ENCODE data around the gene NOP58. TPM values are rescaled to one million over a fixed set of nuclear protein-coding genes. Genes with fewer than 3 reads are reported as not detected.

The NOP58 gene
- total RNA-seq, 1 experiment from 2014 or later = 136 TPM

DNA sequence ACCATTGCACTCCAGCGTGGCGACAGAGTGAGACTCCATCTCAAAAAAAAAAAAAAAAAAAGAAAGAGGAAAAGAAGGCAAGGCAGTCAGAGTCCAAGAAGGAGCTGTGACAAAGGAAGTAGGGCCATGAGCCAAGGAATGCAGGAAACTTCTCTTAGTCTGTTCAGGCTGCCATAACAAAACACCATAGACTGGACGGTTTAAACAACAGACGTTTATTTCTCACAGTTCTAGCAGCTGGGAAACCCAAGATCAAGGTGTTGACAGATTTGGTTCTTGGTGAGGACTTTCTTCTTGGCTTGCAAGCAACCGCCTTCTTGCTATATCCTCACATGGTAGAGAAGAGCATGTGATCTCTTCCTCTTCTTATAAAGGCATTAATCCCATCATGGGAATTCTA is 14.1 kb upstream of the NOP58 start:
- CTCF ChIA-PET = no interaction called here
- RAD21 ChIA-PET (ENCODE audit: low non-redundant PET in 1 of 2, low total read pairs in 2 of 2, uncharacterized antibody in 2 of 2, unreplicated experiment in 2 of 2) = no interaction called here
- no peak for ATAC-seq

More for the DNA sequence above, 14.1 kb upstream of the NOP58 start:
- Histone ChIP-seq H3K4me3 (replicated peaks in 1 of 2; ENCODE audit: low read depth in 1 of 2, low read length in 2 of 2) (no peak overlapping the region), H3K27me3 (ENCODE audit: insufficient read depth, low read length) (no peaks in the 10 kb centered on the region), H3K9me3 (ENCODE audit: control insufficient read depth in 1 of 2, insufficient read depth in 1 of 2, low read depth in 1 of 2, low read length in 2 of 2) (no peaks in the 10 kb centered on the region), H3K36me3 (ENCODE audit: control insufficient read depth in 1 of 2, insufficient read depth in 2 of 2, low read length in 2 of 2) (no peaks in the 10 kb centered on the region), H4K20me1 (ENCODE audit: insufficient read depth) (no peaks in the 10 kb centered on the region), H3K79me2 (ENCODE audit: insufficient read depth, low read length) (no peaks in the 10 kb centered on the region), H3K9ac (ENCODE audit: low read length) (no peak overlapping the region), H3K9me2 (ENCODE audit: insufficient read depth) (no peaks in the 10 kb centered on the region), H3K4me1 (ENCODE audit: control insufficient read depth in 1 of 2, insufficient read depth in 2 of 2, low read length in 2 of 2) (peaks cover 0 to 7% of the 10 kb centered on the region in 2 experiments; a peak in 1 of 4 replicates), H3K4me2 (ENCODE audit: low read length) (no peak overlapping the region), H2AFZ (ENCODE audit: low read depth, low read length, poor library complexity, severe bottlenecking) (no peak overlapping the region), H3K27ac (ENCODE audit: low read depth, low read length) (no peak overlapping the region)
- intact Hi-C loops (cut with micrococcal nuclease) = no loop called here
- TF ChIP-seq CEBPB (IDR thresholded peaks at IDR 0.05; ENCODE audit: low read depth) (no peak), EZH2phosphoT487 (IDR thresholded peaks at IDR 0.05; ENCODE audit: borderline replicate concordance) (no peak), ELF1 (IDR thresholded peaks at IDR 0.05; ENCODE audit: borderline replicate concordance, low read depth) (no peak), SIN3A (IDR thresholded peaks at IDR 0.05; ENCODE audit: low read depth) (no peak), RAD21 (IDR thresholded peaks at IDR 0.05; ENCODE audit: low read depth) (no peak), ZBTB33 (IDR thresholded peaks at IDR 0.05; ENCODE audit: extremely low read depth, insufficient replicate concordance, low read length) (no peak), POLR2AphosphoS5 (IDR thresholded peaks at IDR 0.05; ENCODE audit: low read depth, low read length) (no peak), CBX3 (IDR thresholded peaks at IDR 0.05; ENCODE audit: low read depth) (no peak), FOSL1 (IDR thresholded peaks at IDR 0.05; ENCODE audit: low read depth) (no peak), SP1 (IDR thresholded peaks at IDR 0.05; ENCODE audit: low read depth) (no peak), JUND (IDR thresholded peaks at IDR 0.05) (no peak), YY1 (IDR thresholded peaks at IDR 0.05; ENCODE audit: extremely low read depth, insufficient replicate concordance, low read depth, low read length) (no peak), EGR1 (IDR thresholded peaks at IDR 0.05; ENCODE audit: low read depth) (no peak), POLR2A (IDR thresholded peaks at IDR 0.05; ENCODE audit: borderline replicate concordance, extremely low read depth, insufficient read depth, insufficient read length) (no peak), SRF (IDR thresholded peaks at IDR 0.05; ENCODE audit: low read depth) (no peak), ZFX (IDR thresholded peaks at IDR 0.05) (no peak), CTCF (IDR thresholded peaks at IDR 0.05 in 2 of 3, conservative IDR thresholded peaks at IDR 0.05 in 1 of 3; ENCODE audit: borderline replicate concordance in 1 of 3, insufficient read depth in 1 of 3, low read depth in 2 of 3, low read length in 2 of 3) (no peak), ZNF274 (IDR thresholded peaks at IDR 0.05; ENCODE audit: low read depth, low read length) (no peak)
- TF ChIP-seq, protein P1, sequence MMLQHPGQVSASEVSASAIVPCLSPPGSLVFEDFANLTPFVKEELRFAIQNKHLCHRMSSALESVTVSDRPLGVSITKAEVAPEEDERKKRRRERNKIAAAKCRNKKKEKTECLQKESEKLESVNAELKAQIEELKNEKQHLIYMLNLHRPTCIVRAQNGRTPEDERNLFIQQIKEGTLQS (IDR thresholded peaks at IDR 0.05) = no peak
- TF ChIP-seq, protein P2, sequence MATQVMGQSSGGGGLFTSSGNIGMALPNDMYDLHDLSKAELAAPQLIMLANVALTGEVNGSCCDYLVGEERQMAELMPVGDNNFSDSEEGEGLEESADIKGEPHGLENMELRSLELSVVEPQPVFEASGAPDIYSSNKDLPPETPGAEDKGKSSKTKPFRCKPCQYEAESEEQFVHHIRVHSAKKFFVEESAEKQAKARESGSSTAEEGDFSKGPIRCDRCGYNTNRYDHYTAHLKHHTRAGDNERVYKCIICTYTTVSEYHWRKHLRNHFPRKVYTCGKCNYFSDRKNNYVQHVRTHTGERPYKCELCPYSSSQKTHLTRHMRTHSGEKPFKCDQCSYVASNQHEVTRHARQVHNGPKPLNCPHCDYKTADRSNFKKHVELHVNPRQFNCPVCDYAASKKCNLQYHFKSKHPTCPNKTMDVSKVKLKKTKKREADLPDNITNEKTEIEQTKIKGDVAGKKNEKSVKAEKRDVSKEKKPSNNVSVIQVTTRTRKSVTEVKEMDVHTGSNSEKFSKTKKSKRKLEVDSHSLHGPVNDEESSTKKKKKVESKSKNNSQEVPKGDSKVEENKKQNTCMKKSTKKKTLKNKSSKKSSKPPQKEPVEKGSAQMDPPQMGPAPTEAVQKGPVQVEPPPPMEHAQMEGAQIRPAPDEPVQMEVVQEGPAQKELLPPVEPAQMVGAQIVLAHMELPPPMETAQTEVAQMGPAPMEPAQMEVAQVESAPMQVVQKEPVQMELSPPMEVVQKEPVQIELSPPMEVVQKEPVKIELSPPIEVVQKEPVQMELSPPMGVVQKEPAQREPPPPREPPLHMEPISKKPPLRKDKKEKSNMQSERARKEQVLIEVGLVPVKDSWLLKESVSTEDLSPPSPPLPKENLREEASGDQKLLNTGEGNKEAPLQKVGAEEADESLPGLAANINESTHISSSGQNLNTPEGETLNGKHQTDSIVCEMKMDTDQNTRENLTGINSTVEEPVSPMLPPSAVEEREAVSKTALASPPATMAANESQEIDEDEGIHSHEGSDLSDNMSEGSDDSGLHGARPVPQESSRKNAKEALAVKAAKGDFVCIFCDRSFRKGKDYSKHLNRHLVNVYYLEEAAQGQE (IDR thresholded peaks at IDR 0.05; ENCODE audit: low read depth) = no peak
- no TSS peak for BruUV-seq (replicated peaks)
- POLR2A ChIA-PET = no interaction called here
- DNase-seq (ENCODE audit: low read depth, low spot score) = no peak

Measured in HCT116 (cell line).